Kasumi-1 (cell line): ENCODE results near the gene NR6A1.

Experiments used
- DNase-seq, 2 experiments: peaks; one replicate each; lab custom pipeline; 2025; lab: John Stamatoyannopoulos, UW

NR6A1 gene

GRCh38 chr9:124658165-124659017 lies 112.7 kb downstream of the NR6A1 start:
- peak; percentile 98 for DNase-seq

GRCh38 chr9:124657516-124657915 lies 113.6 kb downstream of the NR6A1 start:
- no peak for DNase-seq

DNA sequence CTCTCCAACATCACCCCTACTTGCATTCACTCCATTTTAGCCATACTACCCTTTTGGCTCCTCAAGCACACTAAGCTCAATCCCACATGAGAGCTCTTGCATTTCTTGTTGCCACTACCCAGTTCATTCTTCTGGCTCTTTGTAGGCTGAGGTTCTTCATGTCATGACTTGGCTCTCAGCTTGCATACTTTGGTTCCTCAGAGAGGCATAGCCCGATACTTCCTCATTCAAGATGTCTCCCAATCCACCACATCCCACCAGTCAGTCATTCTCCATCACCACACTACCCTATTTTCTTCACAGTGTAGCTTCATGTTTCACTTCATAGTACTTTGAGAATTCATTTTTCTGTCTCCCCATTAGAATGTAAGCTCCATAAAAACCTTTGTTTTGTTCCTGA lies 116.7 kb downstream of the NR6A1 start:
- DNase-seq = peak; percentile 57 to 68

- DNase-seq = no peak
These were observed 118.3 kb downstream of the NR6A1 start for GRCh38 chr9:124652615-124653393.

- no peak for DNase-seq
These were observed 118.9 kb downstream of the NR6A1 start for GRCh38 chr9:124652203-124652602.

GRCh38 chr9:124645274-124645673 lies 125.8 kb downstream of the NR6A1 start:
- DNase-seq = no peak

- DNase-seq = no peak
These were observed 131.5 kb downstream of the NR6A1 start for GRCh38 chr9:124639637-124640036.

- no peak for DNase-seq
These were observed 135.8 kb downstream of the NR6A1 start for GRCh38 chr9:124635285-124635684.

DNA sequence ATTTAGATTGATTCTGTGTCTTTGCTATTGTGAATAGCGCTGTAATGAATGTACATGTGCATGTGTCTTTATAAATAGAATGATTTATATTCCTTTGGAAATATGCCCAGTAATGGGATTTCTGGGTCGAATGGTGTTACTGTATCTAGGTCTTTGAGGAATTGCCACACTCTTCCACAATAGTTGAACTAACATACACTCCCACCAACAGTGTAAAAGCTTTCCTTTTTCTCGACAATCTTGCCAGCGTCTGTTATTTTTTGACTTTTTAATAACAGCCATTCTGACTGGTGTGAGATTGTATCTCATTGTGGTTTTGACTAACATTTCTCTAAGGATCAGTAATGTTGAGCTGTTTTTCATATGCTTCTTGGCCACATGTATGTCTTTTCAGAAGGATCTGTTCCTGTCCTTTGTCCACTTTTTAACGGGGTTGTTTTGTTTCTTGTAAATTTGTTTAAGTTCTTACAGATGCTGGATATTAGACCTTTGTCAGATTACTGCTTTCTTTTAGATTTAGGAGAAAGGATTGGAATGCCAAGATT lies 139.0 kb downstream of the NR6A1 start:
- DNase-seq = no peak

DNA sequence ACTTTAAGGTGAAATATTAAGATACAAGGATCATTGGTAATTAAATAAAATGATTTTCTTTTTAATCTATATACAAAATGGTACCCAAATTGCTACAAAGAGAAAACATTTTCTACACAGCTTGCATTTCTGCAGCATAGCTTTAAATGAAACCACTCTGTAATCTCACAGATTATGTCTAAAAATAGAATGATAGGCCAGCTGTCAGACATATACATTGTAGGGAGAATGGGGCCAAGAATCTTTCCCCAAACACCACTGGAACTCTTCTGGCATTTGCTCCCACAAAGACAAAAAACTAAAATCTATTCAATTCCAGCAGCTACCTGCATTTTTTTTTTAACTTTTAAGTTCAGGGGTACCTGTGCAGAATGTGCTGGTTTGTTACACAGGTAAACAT lies 139.8 kb downstream of the NR6A1 start:
- DNase-seq = no peak

GRCh38 chr9:124629600-124629999 lies 141.5 kb downstream of the NR6A1 start:
- DNase-seq = peak; percentile 30 to 31

GRCh38 chr9:124628741-124629140 lies 142.4 kb downstream of the NR6A1 start:
- no peak for DNase-seq

- DNase-seq = no peak
These were observed 144.8 kb downstream of the NR6A1 start for GRCh38 chr9:124626276-124626675.

DNA sequence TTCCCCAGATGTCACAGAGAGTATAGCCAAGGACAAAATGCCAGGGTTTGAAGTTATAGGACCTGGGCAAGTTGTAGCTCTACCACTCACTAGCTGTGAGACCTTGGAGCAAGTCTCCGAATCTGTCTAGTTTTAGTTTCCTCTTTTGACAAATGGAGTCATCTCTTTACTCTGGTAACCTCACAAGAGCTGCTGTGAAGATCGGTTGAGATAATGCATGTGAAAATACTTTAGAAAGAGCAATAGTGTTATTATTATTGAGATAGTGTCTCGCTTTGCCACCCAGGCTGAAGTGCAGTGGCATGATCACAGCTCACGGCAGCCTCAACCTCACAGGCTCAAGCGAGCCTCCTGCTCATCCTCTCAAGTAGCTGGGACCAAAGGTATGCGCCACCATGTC lies 146.0 kb downstream of the NR6A1 start:
- no peak for DNase-seq

DNA sequence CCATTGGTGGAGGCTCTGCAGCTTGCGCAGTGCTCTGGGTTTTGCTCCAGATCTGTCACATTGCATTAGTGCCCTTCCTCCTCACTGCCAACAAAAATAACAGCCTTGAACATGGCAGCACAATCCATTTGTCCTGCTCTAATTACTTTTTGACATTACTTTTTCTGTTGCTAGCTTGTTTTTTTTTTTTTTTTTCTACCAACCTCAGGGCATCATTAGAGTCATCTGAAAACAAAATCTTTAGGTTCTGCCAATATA lies 146.4 kb downstream of the NR6A1 start:
- DNase-seq = no peak

GRCh38 chr9:124623966-124624734 lies 147.0 kb downstream of the NR6A1 start:
- DNase-seq = no peak

DNA sequence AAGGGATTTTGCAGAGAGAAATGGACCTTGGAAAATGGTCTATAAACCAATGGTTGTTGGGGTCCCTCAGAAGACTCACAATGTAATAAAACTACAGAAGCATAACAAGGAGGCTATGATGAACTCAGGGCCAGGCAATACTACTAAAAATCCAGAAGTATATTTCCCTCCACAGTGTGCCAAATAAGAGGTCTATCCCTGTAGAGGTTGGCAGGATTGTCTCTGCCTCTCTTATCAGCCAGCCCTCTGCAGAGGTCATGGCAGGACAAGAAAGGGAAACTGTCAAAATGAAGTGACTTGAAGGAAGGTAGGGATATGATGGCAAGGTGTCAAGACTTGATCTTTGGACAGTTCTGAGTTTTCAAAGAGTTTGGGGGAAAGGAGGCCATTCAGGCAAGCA lies 148.2 kb downstream of the NR6A1 start:
- DNase-seq = no peak

- DNase-seq = no peak
These were observed 149.5 kb downstream of the NR6A1 start for GRCh38 chr9:124621371-124622328.

GRCh38 chr9:124618476-124618875 lies 152.6 kb downstream of the NR6A1 start:
- no peak for DNase-seq

DNA sequence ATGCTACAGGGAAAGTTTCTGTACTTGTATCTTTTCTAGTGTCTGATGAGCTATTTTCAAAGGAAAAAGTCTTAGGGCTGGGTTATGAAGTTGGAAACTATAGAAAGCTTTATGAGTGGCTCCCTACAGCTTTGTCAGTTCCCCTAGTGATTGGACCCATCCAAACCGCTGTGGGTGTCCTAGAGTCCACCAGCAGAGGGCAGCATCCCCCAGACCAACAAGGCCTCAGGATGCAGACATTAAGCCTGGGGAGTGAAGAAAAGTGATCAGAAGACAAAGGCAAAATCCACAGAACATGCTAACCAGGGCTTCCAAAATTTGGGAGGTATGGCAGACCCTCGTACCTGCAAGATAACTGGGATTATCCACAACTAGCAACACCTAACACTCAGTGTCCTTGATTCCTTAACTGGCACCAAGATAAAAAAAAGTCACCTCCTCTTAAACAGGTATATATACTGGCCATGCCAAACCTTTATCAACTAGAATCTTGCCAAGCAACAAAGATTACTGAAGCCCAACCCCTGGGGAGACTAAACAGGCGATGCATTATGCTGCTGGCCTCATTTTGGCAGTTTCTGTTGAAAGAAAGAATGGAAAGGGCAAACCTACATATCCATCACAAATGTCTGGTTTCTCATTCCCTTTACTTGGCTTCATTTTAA lies 153.5 kb downstream of the NR6A1 start:
- peak; percentile 75 to 87 for DNase-seq

GRCh38 chr9:124616961-124617360 lies 154.2 kb downstream of the NR6A1 start:
- DNase-seq = no peak
